WTC11 (cell line): Measurements from ENCODE around the gene ARHGAP15. TPM values are rescaled to one million over a fixed set of nuclear protein-coding genes. Genes with fewer than 3 reads are reported as not detected.

ENCODE experiments used
- ATAC-seq: fragments of 200-7000 bp; cut with Tn5 transposase; 2 replicates; pipeline ENCODE4 v1.10.0; 2021; ENCODE audit warnings: mild to moderate bottlenecking, moderate library complexity
- CTCF ChIA-PET: fragments of 300-600 bp; sonication (Branson Sonifier 250); formaldehyde crosslinking; loops from one replicate; lab custom pipeline; 2021; ENCODE audit warnings: antibody characterized with exemption; lab: Charles Lee
- POLR2A ChIA-PET: fragments of 350-600 bp; sonication (Branson Sonifier 250); formaldehyde crosslinking; loops from one replicate; lab custom pipeline; 2021; ENCODE audit warnings: antibody characterized with exemption; lab: Charles Lee
- DNase-seq: peaks from one replicate; pipeline ENCODE4 v3.0.0; 2021; ENCODE audit warnings: low spot score
- H3K27ac Mint-ChIP-seq: 2 replicates; pipeline ENCODE4 v1.8.0; 2021; ENCODE audit warnings: mixed read lengths
- H3K27me3 Mint-ChIP-seq: 2 replicates; pipeline ENCODE4 v1.8.0; 2021; ENCODE audit warnings: low read depth, mild to moderate bottlenecking, moderate library complexity, mixed read lengths
- H3K36me3 Mint-ChIP-seq: 2 replicates; pipeline ENCODE4 v1.8.0; 2021; ENCODE audit warnings: mixed read lengths
- H3K4me1 Mint-ChIP-seq: 2 replicates; pipeline ENCODE4 v1.8.0; 2022; ENCODE audit warnings: mixed read lengths
- H3K4me3 Mint-ChIP-seq: 2 replicates; pipeline ENCODE4 v1.8.0; 2021; ENCODE audit warnings: mild to moderate bottlenecking, moderate library complexity, mixed read lengths
- H3K9me3 Mint-ChIP-seq: 2 replicates; pipeline ENCODE4 v1.8.0; 2021; ENCODE audit warnings: mixed read lengths
- ARID4B ChIP-seq: sonication (generic); formaldehyde crosslinking; IDR thresholded peaks from 2 replicates; pipeline ENCODE4 v1.8.0; 2023; ENCODE audit warnings: missing genetic modification reagents, mild to moderate bottlenecking, borderline replicate concordance
- ATF2 ChIP-seq: sonication (generic); formaldehyde crosslinking; IDR thresholded peaks from 2 replicates; pipeline ENCODE4 v1.8.1; 2022; ENCODE audit warnings: low read depth, missing genetic modification reagents, borderline replicate concordance
- CREM ChIP-seq: sonication (generic); formaldehyde crosslinking; IDR thresholded peaks from 2 replicates; pipeline ENCODE4 v1.8.1; 2022; ENCODE audit warnings: mild to moderate bottlenecking, missing genetic modification reagents, moderate library complexity
- CTCF ChIP-seq: fragments of 200-600 bp; IDR thresholded peaks from 2 replicates; pipeline ENCODE4 v1.8.0; 2022; ENCODE audit warnings: antibody characterized with exemption
- EMX1 ChIP-seq: fragments of 250-450 bp; sonication (Bioruptor Pico); IDR thresholded peaks from 2 replicates; pipeline ENCODE4 v1.8.0; 2021; ENCODE audit warnings: mild to moderate bottlenecking
- ETV6 ChIP-seq: sonication (generic); formaldehyde crosslinking; IDR thresholded peaks from 2 replicates; pipeline ENCODE4 v1.8.1; 2022; ENCODE audit warnings: mild to moderate bottlenecking, missing genetic modification reagents
- FOXJ3 ChIP-seq: sonication (generic); formaldehyde crosslinking; IDR thresholded peaks from 2 replicates; pipeline ENCODE4 v1.9.0; 2021; ENCODE audit warnings: missing genetic modification reagents, mild to moderate bottlenecking, borderline replicate concordance
- FOXK1 ChIP-seq: sonication (generic); formaldehyde crosslinking; IDR thresholded peaks from 2 replicates; pipeline ENCODE4 v1.8.0; 2022; ENCODE audit warnings: mild to moderate bottlenecking, moderate library complexity, missing genetic modification reagents
- MLX ChIP-seq: sonication (generic); formaldehyde crosslinking; IDR thresholded peaks from 2 replicates; pipeline ENCODE4 v1.8.1; 2023; ENCODE audit warnings: mild to moderate bottlenecking, missing genetic modification reagents, moderate library complexity
- MXD4 ChIP-seq: fragments of 250-450 bp; sonication (Bioruptor Pico); IDR thresholded peaks from 2 replicates; pipeline ENCODE4 v1.8.0; 2021; ENCODE audit warnings: mild to moderate bottlenecking, moderate library complexity, borderline replicate concordance
- NFATC4 ChIP-seq: fragments of 250-450 bp; sonication (Bioruptor Pico); IDR thresholded peaks from 2 replicates; pipeline ENCODE4 v1.9.0; 2021; ENCODE audit warnings: mild to moderate bottlenecking
- NR3C1 ChIP-seq: sonication (generic); formaldehyde crosslinking; conservative IDR thresholded peaks from 2 replicates; pipeline ENCODE4 v1.8.1; 2023; ENCODE audit warnings: low read depth, mild to moderate bottlenecking, missing genetic modification reagents
- PRRX2 ChIP-seq: fragments of 250-450 bp; sonication (Bioruptor Pico); IDR thresholded peaks from 2 replicates; pipeline ENCODE4 v1.8.0; 2021; ENCODE audit warnings: mild to moderate bottlenecking
- SOX15 ChIP-seq: fragments of 250-450 bp; sonication (Bioruptor Pico); IDR thresholded peaks from 2 replicates; pipeline ENCODE4 v1.9.0; 2021; ENCODE audit warnings: mild to moderate bottlenecking
- TCF7 ChIP-seq: sonication (generic); formaldehyde crosslinking; IDR thresholded peaks from 2 replicates; pipeline ENCODE4 v1.8.0; 2022; ENCODE audit warnings: mild to moderate bottlenecking, low read depth, missing genetic modification reagents, moderate library complexity
- ZNF219 ChIP-seq: sonication (generic); formaldehyde crosslinking; IDR thresholded peaks from 2 replicates; pipeline ENCODE4 v1.8.0; 2023; ENCODE audit warnings: missing genetic modification reagents, mild to moderate bottlenecking, borderline replicate concordance
- ZNF396 ChIP-seq: fragments of 250-450 bp; sonication (Bioruptor Pico); IDR thresholded peaks from 2 replicates; pipeline ENCODE4 v1.8.0; 2021; ENCODE audit warnings: mild to moderate bottlenecking, moderate library complexity, borderline replicate concordance
- ZNF671 ChIP-seq: fragments of 250-450 bp; sonication (Bioruptor Pico); IDR thresholded peaks from 2 replicates; pipeline ENCODE4 v1.8.0; 2021; ENCODE audit warnings: mild to moderate bottlenecking
- total RNA-seq: library from RNA; stranded (reverse); gene quantifications from 3 replicates; pipeline ENCODE4 v1.2.3, GENCODE V29; 2021

The ARHGAP15 gene
- total RNA-seq, 1 experiment from 2014 or later: 0.28 TPM

- no peak for TF ChIP-seq ZNF671
- TF ChIP-seq SOX15 (CRISPR knock-in tag): no peak
- no peak for TF ChIP-seq EMX1 (CRISPR knock-in tag)
- TF ChIP-seq ZNF219: no peak
- TF ChIP-seq, all 79 proteins: peak for 0
These were observed 216.9 kb downstream of the ARHGAP15 start (continued) for GRCh38 chr2:143345887-143346787.

GRCh38 chr2:143347271-143347695, 218.1 kb downstream of the ARHGAP15 start:
- peak overlapping the region; percentile 49 for H3K4me3 Mint-ChIP-seq
- CTCF ChIA-PET: interaction anchor here (1.0 kb wide), 1 partner anchor 64 kb away, joined by 3 read pairs; no protein-coding TSS in a partner anchor
- no peaks in the 10 kb centered on the region for H3K36me3 Mint-ChIP-seq
- H3K4me1 Mint-ChIP-seq: peaks cover 55% of the 10 kb centered on the region
- no peak for TF ChIP-seq FOXJ3
- TF ChIP-seq NFATC4 (CRISPR knock-in tag): no peak
- no peak for TF ChIP-seq PRRX2 (CRISPR knock-in tag)
- no peak for TF ChIP-seq MXD4 (CRISPR knock-in tag)
- TF ChIP-seq CREM (CRISPR knock-in tag): no peak
- TF ChIP-seq ZNF396 (CRISPR knock-in tag): no peak
- no peak for TF ChIP-seq TCF7 (CRISPR knock-in tag)
- TF ChIP-seq CTCF: no peak
- TF ChIP-seq FOXK1 (CRISPR knock-in tag): no peak
- no peak for TF ChIP-seq ARID4B (CRISPR knock-in tag)
- TF ChIP-seq ATF2 (CRISPR knock-in tag): no peak
- no peak for TF ChIP-seq ETV6 (CRISPR knock-in tag)
- no peak for TF ChIP-seq MLX
- TF ChIP-seq NR3C1: no peak
- H3K9me3 Mint-ChIP-seq: no peaks in the 10 kb centered on the region
- H3K27ac Mint-ChIP-seq: no peak overlapping the region
- DNase-seq (no peak), ATAC-seq (peak; percentile 36; the same call in 1 of the 2 replicates)
- POLR2A ChIA-PET: no interaction called here
- peaks cover 5% of the 10 kb centered on the region for H3K27me3 Mint-ChIP-seq
